ENCODE data around the gene PER3.

GRCh38 chr1:7826363-7826762, 42.3 kb downstream of the PER3 start:
- TF ChIP-seq CTCF (conservative IDR thresholded peaks at IDR 0.05 in 1 of 2, IDR thresholded peaks at IDR 0.05 in 1 of 2; ENCODE audit: low read depth in 1 of 2, low read length in 2 of 2) (no peak), EZH2 (IDR thresholded peaks at IDR 0.05; ENCODE audit: low read length, missing control alignments) (no peak)

Data from fibroblast of lung (primary cell).